ENCODE measurements around the gene TNNI3.

TNNI3 gene

DNA sequence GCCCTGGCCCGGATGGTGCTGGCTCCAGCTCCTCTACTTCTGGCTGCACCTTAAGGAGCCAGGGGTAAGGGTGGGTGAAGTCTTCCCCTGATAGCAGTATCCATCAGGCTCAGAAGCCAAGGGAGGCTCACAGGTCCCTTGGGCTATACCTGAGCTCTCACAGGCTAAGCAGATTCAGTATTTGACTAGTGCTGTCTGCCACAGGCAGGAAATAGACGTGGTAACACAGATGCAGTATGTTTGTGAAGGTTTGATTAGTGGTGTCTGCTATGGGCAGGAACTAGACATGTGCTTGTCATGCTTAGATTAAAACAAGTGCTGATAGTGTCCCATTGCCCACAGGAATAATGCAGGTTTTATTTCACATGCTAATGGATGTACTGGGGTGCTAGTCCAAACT lies 18.5 kb upstream of the TNNI3 start:
- Histone ChIP-seq H3K4me1 (ENCODE audit: insufficient read depth, poor library complexity, severe bottlenecking) (peaks cover 2% of the 10 kb centered on the region), H3K36me3 (ENCODE audit: low read depth) (no peaks in the 10 kb centered on the region), H3K4me3 (ENCODE audit: severe bottlenecking) (no peak overlapping the region), H3K27ac (ENCODE audit: poor library complexity, severe bottlenecking) (no peak overlapping the region), H3K27me3 (ENCODE audit: insufficient read depth, poor library complexity, severe bottlenecking) (peaks cover 3% of the 10 kb centered on the region), H3K9me3 (ENCODE audit: severe bottlenecking) (no peaks in the 10 kb centered on the region)
- TF ChIP-seq, protein P1, sequence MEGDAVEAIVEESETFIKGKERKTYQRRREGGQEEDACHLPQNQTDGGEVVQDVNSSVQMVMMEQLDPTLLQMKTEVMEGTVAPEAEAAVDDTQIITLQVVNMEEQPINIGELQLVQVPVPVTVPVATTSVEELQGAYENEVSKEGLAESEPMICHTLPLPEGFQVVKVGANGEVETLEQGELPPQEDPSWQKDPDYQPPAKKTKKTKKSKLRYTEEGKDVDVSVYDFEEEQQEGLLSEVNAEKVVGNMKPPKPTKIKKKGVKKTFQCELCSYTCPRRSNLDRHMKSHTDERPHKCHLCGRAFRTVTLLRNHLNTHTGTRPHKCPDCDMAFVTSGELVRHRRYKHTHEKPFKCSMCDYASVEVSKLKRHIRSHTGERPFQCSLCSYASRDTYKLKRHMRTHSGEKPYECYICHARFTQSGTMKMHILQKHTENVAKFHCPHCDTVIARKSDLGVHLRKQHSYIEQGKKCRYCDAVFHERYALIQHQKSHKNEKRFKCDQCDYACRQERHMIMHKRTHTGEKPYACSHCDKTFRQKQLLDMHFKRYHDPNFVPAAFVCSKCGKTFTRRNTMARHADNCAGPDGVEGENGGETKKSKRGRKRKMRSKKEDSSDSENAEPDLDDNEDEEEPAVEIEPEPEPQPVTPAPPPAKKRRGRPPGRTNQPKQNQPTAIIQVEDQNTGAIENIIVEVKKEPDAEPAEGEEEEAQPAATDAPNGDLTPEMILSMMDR (IDR thresholded peaks at IDR 0.05; ENCODE audit: poor library complexity, severe bottlenecking) = no peak
- ATAC-seq (ENCODE audit: low read depth) (no peak), DNase-seq (ENCODE audit: low spot score) (no peak)

DNA sequence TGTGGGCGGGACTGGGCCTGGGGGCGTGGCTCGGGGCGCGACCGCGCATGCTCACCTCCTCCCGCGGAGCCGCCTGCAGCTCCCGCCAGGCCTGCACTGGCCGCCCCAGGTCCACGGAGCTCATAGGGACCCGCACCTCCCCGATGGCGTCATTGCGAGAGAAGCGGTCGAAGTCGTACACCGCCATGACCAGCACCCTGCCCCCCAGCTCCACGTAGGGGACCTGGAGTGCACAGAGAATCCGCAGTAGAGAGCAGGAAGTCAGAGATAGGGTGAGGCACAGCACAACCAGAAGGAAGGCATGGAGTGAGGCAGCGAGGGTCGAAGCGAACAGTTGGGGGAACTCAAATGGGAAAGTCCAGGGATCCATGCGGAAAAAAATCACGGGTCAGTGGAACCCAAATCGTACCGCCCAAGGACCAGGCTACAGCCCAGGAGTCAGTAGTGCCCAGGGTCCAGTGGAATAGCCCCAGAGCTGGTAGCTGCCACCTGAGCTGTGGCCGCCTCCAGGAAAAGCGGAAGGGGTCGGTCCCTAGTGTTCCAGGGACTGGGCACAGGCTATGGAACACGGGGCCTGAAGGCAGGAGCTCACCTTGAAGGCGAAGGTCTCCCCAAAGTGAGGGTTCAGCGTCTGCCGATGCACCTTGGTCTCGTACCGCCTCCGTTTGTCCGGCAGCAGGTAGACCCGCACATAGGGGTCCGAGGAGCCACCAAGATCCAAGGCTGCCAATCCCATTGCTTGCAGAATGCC lies 17.8 kb upstream of the TNNI3 start:
- Histone ChIP-seq H3K27me3 (ENCODE audit: insufficient read depth, poor library complexity, severe bottlenecking) (peaks cover 3% of the 10 kb centered on the region), H3K27ac (ENCODE audit: poor library complexity, severe bottlenecking) (no peak overlapping the region), H3K4me3 (ENCODE audit: severe bottlenecking) (no peak overlapping the region), H3K4me1 (ENCODE audit: insufficient read depth, poor library complexity, severe bottlenecking) (peaks cover 2% of the 10 kb centered on the region), H3K36me3 (ENCODE audit: low read depth) (no peaks in the 10 kb centered on the region), H3K9me3 (ENCODE audit: severe bottlenecking) (no peaks in the 10 kb centered on the region)
- no peak for DNase-seq (ENCODE audit: low spot score)
- TF ChIP-seq, protein P1 (IDR thresholded peaks at IDR 0.05; ENCODE audit: poor library complexity, severe bottlenecking) = no peak
- ATAC-seq (ENCODE audit: low read depth) = no peak

DNA sequence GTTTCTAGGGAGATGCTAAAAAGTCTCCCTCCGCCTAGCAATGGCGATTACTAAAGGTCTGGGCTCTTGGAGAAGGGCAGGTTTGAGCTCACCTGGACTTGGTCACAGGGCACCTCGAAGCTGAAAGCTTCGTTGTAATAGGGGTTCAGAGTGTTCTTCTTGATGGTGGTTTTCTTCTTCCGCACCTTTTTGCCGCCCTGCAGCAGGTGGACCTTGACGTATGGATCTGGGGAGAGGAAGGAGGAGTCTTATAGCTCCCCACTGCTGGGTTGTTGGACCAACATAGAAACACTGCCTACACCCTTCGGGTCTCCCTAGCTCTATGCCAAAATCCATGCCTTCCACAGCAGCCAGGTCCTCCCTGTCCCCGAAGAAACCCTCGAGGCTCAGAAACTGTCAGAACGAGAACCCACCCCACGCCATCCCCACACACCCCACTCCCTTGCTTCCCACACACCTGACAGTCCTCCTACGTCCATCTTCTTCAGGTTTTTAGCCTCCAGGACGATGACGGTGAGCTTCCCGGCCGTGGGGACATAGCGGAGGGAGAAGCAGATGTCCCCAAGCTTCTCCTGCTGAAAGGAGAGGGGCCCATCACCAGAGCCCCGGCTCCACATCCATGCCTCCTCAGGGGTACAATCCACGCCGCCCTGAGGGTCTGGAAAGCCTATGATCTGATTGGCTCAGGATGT lies 17.0 kb upstream of the TNNI3 start:
- ATAC-seq (ENCODE audit: low read depth) (no peak), DNase-seq (ENCODE audit: low spot score) (no peak)
- TF ChIP-seq, protein P1 (IDR thresholded peaks at IDR 0.05; ENCODE audit: poor library complexity, severe bottlenecking) = no peak
- Histone ChIP-seq H3K36me3 (ENCODE audit: low read depth) (no peaks in the 10 kb centered on the region), H3K27me3 (ENCODE audit: insufficient read depth, poor library complexity, severe bottlenecking) (peaks cover 1% of the 10 kb centered on the region), H3K4me1 (ENCODE audit: insufficient read depth, poor library complexity, severe bottlenecking) (peaks cover 2% of the 10 kb centered on the region), H3K27ac (ENCODE audit: poor library complexity, severe bottlenecking) (no peak overlapping the region), H3K9me3 (ENCODE audit: severe bottlenecking) (no peaks in the 10 kb centered on the region), H3K4me3 (ENCODE audit: severe bottlenecking) (no peak overlapping the region)

DNA sequence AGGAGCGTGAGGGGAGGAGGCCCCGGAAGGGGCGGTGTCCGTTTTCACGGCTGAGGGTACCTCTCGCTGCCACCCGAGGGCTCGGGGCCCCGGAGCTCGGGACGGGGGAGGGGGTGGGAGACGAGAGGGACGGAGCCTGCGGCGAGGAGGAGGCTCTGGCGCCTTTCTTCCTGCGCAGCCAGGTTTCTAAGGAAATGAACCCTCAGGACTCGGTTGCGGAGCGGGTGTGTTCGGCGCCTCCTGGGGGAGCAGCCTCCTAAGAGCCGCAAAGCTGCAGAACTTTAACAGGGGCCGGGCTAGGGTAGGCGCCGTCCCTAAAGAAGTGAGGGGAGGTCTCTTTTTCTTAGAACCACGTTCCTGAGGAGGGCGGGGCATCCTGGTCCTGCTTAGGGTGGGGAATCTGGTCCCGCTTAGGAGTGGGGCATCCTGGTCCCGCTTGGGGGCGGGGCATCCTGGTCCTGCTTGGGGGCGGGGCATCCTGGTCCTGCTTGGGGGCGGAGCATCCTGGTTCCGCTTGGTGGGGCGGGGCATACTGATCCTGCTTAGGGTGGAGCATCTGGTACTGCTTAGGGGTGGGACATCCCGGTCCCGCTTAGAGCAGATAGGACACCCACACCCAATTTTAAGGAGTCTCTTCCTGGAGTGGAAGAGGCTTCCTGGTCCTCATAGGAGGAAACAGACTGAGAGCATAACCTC lies 16.3 kb upstream of the TNNI3 start:
- peak; percentile 78 for ATAC-seq (ENCODE audit: low read depth)

More for the DNA sequence above, 16.3 kb upstream of the TNNI3 start:
- Histone ChIP-seq H3K36me3 (ENCODE audit: low read depth) (no peaks in the 10 kb centered on the region), H3K27ac (ENCODE audit: poor library complexity, severe bottlenecking) (peak overlapping the region; percentile 78), H3K27me3 (ENCODE audit: insufficient read depth, poor library complexity, severe bottlenecking) (no peaks in the 10 kb centered on the region), H3K4me1 (ENCODE audit: insufficient read depth, poor library complexity, severe bottlenecking) (peaks cover 2% of the 10 kb centered on the region), H3K9me3 (ENCODE audit: severe bottlenecking) (no peaks in the 10 kb centered on the region), H3K4me3 (ENCODE audit: severe bottlenecking) (peak overlapping the region; percentile 39)
- TF ChIP-seq, protein P1 (IDR thresholded peaks at IDR 0.05; ENCODE audit: poor library complexity, severe bottlenecking) = no peak
- peak; percentile 89 for DNase-seq (ENCODE audit: low spot score)
